Psoas muscle (tissue), 8 donors: ENCODE data around the gene F11R. TPM values are rescaled to one million over a fixed set of nuclear protein-coding genes. Genes with fewer than 3 reads are reported as not detected.
"Not testable (repeated sequence)": the region's sequence is repeated elsewhere in the genome, so short reads cannot be mapped to it uniquely, and the experiment has no call there.

Source experiments
- ATAC-seq, 4 donors: fragments of 200-7000 bp; cut with Tn5 transposase; one replicate each; pipeline ENCODE4 v1.9.1; 2020; ENCODE audit warnings: moderate library complexity in 3 of 4, mild to moderate bottlenecking in 2 of 4
- DNase-seq, 2 donors: peaks; one replicate each; pipeline ENCODE4 v3.0.0-alpha.2; 2020
- H3K27ac ChIP-seq: fragments of 200-600 bp; one replicate; pipeline ENCODE4 v1.8.0; 2022
- H3K27me3 ChIP-seq, 3 donors: fragments of 200-600 bp in 1 of 3; one replicate each; pipeline versions ENCODE4 v1.6.1 to v1.8.0; 2013 to 2022; ENCODE audit warnings: low read length in 2 of 3, mild to moderate bottlenecking in 2 of 3, moderate library complexity in 1 of 3; ENCODE audit not compliant: insufficient read depth in 3 of 3
- H3K36me3 ChIP-seq, 2 donors: fragments of 200-600 bp in 1 of 2; one replicate each; pipeline versions ENCODE4 v1.6.1 to v1.8.0; 2013 to 2022; ENCODE audit warnings: low read depth in 1 of 2, mild to moderate bottlenecking in 1 of 2, moderate library complexity in 1 of 2; ENCODE audit not compliant: insufficient read depth in 1 of 2
- H3K4me1 ChIP-seq: fragments of 200-600 bp; one replicate; pipeline ENCODE4 v1.8.0; 2022
- H3K4me3 ChIP-seq: fragments of 200-600 bp; one replicate; pipeline ENCODE4 v1.8.0; 2022; ENCODE audit warnings: mild to moderate bottlenecking
- H3K9me3 ChIP-seq: fragments of 200-600 bp; one replicate; pipeline ENCODE4 v1.8.0; 2022
- CTCF ChIP-seq: fragments of 200-600 bp; IDR thresholded peaks from one replicate; pipeline ENCODE4 v1.8.0; 2022; ENCODE audit warnings: antibody characterized with exemption
- WGBS, 3 donors: extraction: QIAGEN DNeasy Blood & Tissue Kit; methylation state at CpG; one replicate each; pipeline versions ENCODE4 v1.1.6 to v1.1.7; 2013; 5-methylcytosine and 5-hydroxymethylcytosine counted together
- intact Hi-C, 2 donors: fragments of 100-400 bp; cut with DNase I; formaldehyde crosslinking; loops; one replicate each; pipeline versions ENCODE4 v1.11.0 to v1.14.2; 2022
- polyA plus RNA-seq, 3 donors: library from polyadenylated mRNA; stranded (reverse); fragments of 200-250 nt; gene quantifications; one replicate each; pipeline ENCODE4 v1.2.3, GENCODE V29; 2013
- total RNA-seq, 4 donors: library from RNA; stranded (reverse); fragmentation: NEBNext Ultra II Directional in 2 of 4; extraction: Animal tissue kit (Norgen Biotek cat#: 25700) in 2 of 4; gene quantifications; one replicate each; pipeline versions ENCODE4 v1.2.1 to v1.2.4, GENCODE V29; 2021 to 2023
- donor health status: healthy with polysubstance abuse.
- donor health status: DM: no; HTN: no; CAD: no; lungs with moderate emphysema.
- donor health status: Bipolar disorder and iron deficiency.
- donor health status: healthy.
- donor health status: DM: yes; HTN: yes; CAD: no.
- donor health status: DM: no; HTN: no; CAD: no.
- donor health status: DM: no; HTN: no; CAD: no.
- donor health status: DM: yes; HTN: yes; CAD: no.

The F11R gene
- total and polyA plus RNA-seq, 7 donors, result 2.9 to 13.8 (median 5.2) TPM

DNA sequence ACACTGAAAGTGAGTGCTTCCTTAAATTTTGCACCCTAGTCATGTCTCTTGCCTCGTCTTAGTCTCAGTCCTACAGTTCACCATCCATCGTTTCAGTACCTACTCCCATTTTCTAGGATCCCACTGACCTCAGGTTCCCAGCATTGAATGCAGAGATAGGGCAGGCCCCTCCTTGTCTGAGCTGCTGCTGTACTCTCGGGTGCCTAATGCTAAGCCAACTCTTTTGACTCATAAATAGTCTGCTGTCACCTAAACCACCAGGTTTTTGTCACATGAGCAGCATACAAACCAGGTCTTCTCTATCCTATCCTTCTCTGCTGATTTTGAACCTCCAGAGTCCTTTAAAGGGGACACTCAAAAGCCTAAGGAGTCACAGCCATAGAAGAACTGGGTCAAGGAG is 45.7 kb upstream of the F11R start:
- H3K9me3 ChIP-seq, result no peaks in the 10 kb centered on the region
- TF ChIP-seq CTCF, result no peak
- 58 to 66% (median 64%) methylated on average over 3 of the region's 3 CpGs for WGBS, 3 donors
- H3K27ac ChIP-seq, result no peak overlapping the region
- DNase-seq (no peak), ATAC-seq (no peak)
- no peaks in the 10 kb centered on the region for H3K36me3 ChIP-seq
- intact Hi-C loops, result no loop called here
- H3K27me3 ChIP-seq, result peaks cover 0 to 18% (median 0%) of the 10 kb centered on the region in 3 donors
- H3K4me3 ChIP-seq, result no peak overlapping the region
- H3K4me1 ChIP-seq, result no peaks in the 10 kb centered on the region

DNA sequence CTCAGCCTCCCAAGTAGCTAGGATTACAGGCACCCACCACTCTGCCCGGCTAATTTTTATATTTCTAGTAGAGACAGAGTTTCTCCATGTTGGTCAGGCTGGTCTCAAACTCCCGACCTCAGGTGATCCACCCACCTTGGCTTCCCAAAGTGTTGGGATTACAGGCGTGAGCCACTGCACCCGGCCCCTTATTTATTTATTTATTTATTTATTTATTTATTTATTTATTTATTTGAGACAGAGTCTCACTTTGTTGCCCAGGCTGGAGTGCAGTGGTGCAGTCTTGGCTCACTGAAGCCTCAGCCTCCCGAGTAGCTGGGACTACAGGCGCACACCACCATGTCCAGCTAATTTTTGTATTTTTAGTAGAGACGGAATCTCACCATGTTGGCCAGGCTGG is 44.7 kb upstream of the F11R start:
- H3K27ac ChIP-seq, H3K4me3 ChIP-seq, H3K9me3 ChIP-seq, DNase-seq, ATAC-seq, H3K36me3 ChIP-seq, intact Hi-C loops, H3K4me1 ChIP-seq: not testable (repeated sequence)
- 88 to 91% (median 91%) methylated on average over 7 of the region's 7 CpGs for WGBS, 3 donors
- peaks cover 0 to 27% (median 0%) of the 10 kb centered on the region in 3 donors for H3K27me3 ChIP-seq

DNA sequence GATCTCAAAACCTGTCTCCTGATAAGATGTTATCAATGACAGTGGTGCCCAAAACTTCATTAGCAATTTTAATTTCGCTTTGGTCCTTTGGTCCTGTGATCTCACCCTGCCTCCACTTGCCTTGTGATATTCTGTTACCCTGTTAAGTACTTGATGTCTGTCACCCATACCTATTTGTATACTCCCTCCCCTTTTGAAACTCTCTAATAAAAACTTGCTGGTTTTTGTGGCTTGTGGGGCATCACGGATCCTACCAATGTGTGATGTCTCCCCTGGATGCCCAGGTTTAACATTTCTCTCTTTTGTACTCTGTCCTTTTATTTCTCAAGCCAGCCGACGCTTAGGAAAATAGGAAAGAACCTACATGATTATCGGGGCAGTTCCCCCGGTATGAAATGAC is 43.0 kb upstream of the F11R start:
- H3K9me3 ChIP-seq, H3K4me1 ChIP-seq, H3K27ac ChIP-seq, H3K4me3 ChIP-seq, H3K36me3 ChIP-seq, intact Hi-C loops, DNase-seq, ATAC-seq: not testable (repeated sequence)
- 58 to 65% (median 60%) methylated on average over 6 of the region's 6 CpGs for WGBS, 3 donors
- H3K27me3 ChIP-seq, result peaks cover 0 to 27% (median 0%) of the 10 kb centered on the region in 3 donors

DNA sequence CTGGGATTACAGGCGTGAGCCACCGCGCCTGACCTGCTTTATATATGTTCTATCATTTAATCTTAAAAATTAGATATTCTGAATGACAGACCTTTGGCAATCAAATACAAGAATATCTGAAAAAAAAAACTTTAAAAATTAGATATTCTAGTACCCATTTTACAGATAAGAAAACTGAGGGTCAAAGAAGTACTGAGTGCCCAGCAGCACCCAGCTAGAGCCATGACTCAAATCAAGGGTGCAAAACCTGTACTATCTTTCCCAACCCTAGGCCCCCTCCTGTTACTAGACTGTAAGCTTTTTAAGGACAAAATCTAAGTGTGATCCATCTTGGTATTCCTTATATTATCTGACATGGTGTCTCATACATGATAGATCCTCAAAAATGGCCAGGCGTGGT is 40.5 kb upstream of the F11R start:
- Histone ChIP-seq H3K27me3 (peaks cover 0 to 27% (median 0%) of the 10 kb centered on the region in 3 donors), H3K9me3 (no peaks in the 10 kb centered on the region), H3K36me3 (no peaks in the 10 kb centered on the region), H3K27ac (no peak overlapping the region), H3K4me3 (no peak overlapping the region), H3K4me1 (no peaks in the 10 kb centered on the region)
- intact Hi-C loops, result no loop called here
- ATAC-seq (no peak), DNase-seq (no peak)
- WGBS, 3 donors, result 90 to 95% (median 92%) methylated on average over 4 of the region's 4 CpGs
- no peak for TF ChIP-seq CTCF

DNA sequence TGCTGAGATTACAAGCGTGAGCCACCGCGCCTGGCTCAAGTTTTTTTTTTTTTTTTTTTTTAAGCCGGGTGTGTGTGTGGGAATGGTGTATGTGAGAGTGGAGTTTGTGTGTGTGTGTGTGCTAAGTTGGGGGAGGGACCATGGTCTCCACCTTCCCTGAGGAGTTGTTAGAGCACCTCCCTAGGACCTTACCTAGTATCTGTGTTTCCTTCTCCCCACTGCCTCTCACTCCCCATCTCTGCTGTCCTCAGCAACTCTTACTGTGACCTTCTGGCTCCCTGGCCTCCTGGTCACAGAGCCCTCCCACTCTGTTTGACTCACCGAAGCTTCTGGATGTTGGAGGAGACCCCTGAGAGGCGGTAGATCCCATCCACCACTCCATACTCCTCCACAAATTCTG is 38.3 kb upstream of the F11R start:
- Histone ChIP-seq H3K36me3 (no peaks in the 10 kb centered on the region), H3K4me3 (no peak overlapping the region), H3K27ac (no peak overlapping the region), H3K4me1 (no peaks in the 10 kb centered on the region), H3K9me3 (no peaks in the 10 kb centered on the region), H3K27me3 (peaks cover 0 to 26% (median 0%) of the 10 kb centered on the region in 3 donors)
- ATAC-seq, result no peak
- no peak for TF ChIP-seq CTCF
- 71 to 83% (median 82%) methylated on average over 6 of the region's 6 CpGs for WGBS, 3 donors
- no peak for DNase-seq
- intact Hi-C loops, result no loop called here

GRCh38 chr1:161054805-161055204 is 33.9 kb upstream of the F11R start:
- H3K4me1 ChIP-seq, result no peaks in the 10 kb centered on the region
- H3K36me3 ChIP-seq, result no peaks in the 10 kb centered on the region
- intact Hi-C loops, result no loop called here
- peaks cover 0 to 13% (median 2%) of the 10 kb centered on the region in 3 donors for H3K27me3 ChIP-seq
- no peaks in the 10 kb centered on the region for H3K9me3 ChIP-seq
- no peak for TF ChIP-seq CTCF
- WGBS, 3 donors, result 70 to 81% (median 78%) methylated on average over 7 of the region's 7 CpGs
- ATAC-seq (no peak), DNase-seq (no peak)
- H3K4me3 ChIP-seq, result no peak overlapping the region
- H3K27ac ChIP-seq, result no peak overlapping the region
